HG03354 (cell line): ENCODE measurements around the gene TACC2.

Experiments used
- ATAC-seq: cut with Tn5 transposase; IDR thresholded peaks from one replicate; pipeline ENCODE4 v1.9.1; 2021; ENCODE audit warnings: mild to moderate bottlenecking; ENCODE audit not compliant: unreplicated experiment, poor library complexity, severe bottlenecking

The TACC2 gene

GRCh38 chr10:122113161-122113944 is 124.4 kb downstream of the TACC2 start:
- ATAC-seq: no peak

- ATAC-seq: no peak
These were observed 125.2 kb downstream of the TACC2 start for GRCh38 chr10:122113945-122114747.

- ATAC-seq: no peak
These were observed 126.9 kb downstream of the TACC2 start for GRCh38 chr10:122115874-122116273.

- ATAC-seq: no peak
These were observed 127.4 kb downstream of the TACC2 start for GRCh38 chr10:122116331-122116730.

- no peak for ATAC-seq
These were observed 128.5 kb downstream of the TACC2 start for GRCh38 chr10:122117475-122117874.

GRCh38 chr10:122120008-122120744 is 131.2 kb downstream of the TACC2 start:
- ATAC-seq: no peak

- no peak for ATAC-seq
These were observed 132.1 kb downstream of the TACC2 start for GRCh38 chr10:122121059-122121458.

GRCh38 chr10:122122493-122122892 is 133.5 kb downstream of the TACC2 start:
- no peak for ATAC-seq

GRCh38 chr10:122123186-122123585 is 134.2 kb downstream of the TACC2 start:
- ATAC-seq: no peak

GRCh38 chr10:122124342-122124741 is 135.4 kb downstream of the TACC2 start:
- no peak for ATAC-seq

GRCh38 chr10:122124808-122125207 is 135.8 kb downstream of the TACC2 start:
- no peak for ATAC-seq

DNA sequence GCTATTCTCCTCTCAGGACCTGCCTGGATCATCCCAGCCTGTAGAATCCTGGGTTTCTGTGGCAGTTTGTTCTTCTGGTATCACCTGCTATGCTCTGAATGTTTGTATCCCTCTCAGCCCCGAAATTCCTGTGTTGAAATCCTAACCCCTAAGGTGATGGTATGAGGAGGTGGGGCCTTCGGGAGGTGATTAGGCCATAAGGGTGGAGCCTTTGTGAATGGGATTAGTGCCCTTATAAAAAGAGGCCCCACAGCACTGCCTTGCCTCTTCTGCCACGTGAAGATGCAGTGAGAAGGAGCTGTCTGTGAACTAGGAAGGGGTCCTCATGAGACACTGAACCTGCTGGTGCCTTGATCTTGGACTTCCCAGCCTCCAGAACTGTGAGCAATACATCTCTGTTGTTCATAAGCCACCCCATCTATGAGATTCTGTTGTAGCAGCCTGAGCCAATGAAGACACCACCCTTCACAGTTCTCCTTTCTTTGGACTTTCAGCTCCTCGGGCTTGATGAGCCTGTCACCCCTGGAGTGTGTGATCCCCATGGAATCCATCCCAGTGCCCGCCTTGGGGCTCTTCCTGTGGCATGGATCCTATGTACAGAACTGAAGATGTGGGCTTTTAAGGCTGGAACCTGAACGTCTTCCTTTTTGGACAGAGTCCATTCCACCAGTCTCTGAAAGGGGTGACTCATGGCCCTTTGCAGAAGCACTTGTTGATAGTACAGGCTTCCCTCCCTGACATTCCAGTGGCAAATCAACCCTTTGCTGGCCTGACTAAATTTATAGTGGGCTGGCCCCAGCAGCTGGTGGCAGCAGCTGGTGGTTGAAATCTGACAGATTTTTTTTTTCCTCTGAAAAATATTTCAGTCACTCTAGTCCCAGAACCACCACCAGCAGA is 138.0 kb downstream of the TACC2 start:
- no peak for ATAC-seq

DNA sequence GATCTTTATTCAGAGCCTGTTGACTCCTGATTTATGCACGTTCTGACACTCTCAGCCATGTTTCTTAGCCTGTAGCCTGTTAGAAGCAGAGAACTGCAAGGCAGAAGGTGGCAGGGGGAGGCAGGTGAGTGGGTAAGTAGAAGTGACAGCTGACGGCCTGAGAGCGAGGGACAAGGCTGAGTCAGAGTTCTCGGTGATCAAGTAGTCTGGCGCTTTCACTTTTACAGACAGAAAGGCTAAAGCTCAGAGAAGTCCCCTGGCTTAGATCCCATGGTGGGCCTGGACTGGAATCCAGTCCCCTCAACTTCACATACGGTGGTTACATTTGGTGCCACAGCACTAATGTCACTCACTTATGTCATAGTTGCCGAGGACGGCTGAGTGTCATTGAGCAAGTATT is 139.0 kb downstream of the TACC2 start:
- ATAC-seq: no peak

DNA sequence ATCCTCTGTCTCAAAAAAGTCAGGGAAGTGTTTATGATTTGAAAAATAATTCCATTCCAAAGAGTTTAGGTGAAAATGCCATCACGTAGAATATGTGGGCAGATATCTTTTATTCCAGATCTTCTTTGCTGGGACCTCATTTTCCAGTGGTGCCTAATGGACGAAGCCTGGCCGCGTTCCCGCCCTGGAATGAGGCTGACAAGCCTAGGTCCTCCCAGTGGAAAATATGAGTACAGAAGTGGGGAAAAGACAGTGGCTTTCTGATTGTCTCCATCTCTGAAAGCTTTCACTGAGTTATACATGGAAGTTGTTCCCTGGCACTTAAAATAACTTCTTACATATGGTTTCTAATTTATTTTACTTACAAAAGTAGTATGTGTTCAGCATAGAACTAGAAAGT is 139.4 kb downstream of the TACC2 start:
- no peak for ATAC-seq

- no peak for ATAC-seq
These were observed 141.6 kb downstream of the TACC2 start for GRCh38 chr10:122130474-122131110.

- ATAC-seq: no peak
These were observed 143.4 kb downstream of the TACC2 start for GRCh38 chr10:122132331-122132755.

- no peak for ATAC-seq
These were observed 144.1 kb downstream of the TACC2 start for GRCh38 chr10:122132882-122133565.

- no peak for ATAC-seq
These were observed 146.5 kb downstream of the TACC2 start for GRCh38 chr10:122135251-122136025.
